Common myeloid progenitor, CD34-positive (primary cell): ENCODE measurements around the gene MAPKBP1.

Experiments
- CTCF ChIA-PET: fragments of 350-600 bp; sonication (Branson Sonifier 250); formaldehyde crosslinking; loops from one replicate; lab custom pipeline; 2021; ENCODE audit warnings: antibody characterized with exemption; lab: Charles Lee
- POLR2A ChIA-PET: fragments of 350-600 bp; sonication (Branson Sonifier 250); formaldehyde crosslinking; loops from one replicate; lab custom pipeline; 2021; ENCODE audit warnings: antibody characterized with exemption; lab: Charles Lee
- DNase-seq, 3 donors: peaks; one replicate each; pipeline versions ENCODE4 v3.0.0 to v3.0.0-alpha.2; 2013
- H3K27ac ChIP-seq, 2 experiments: 1 replicate in 1 of 2; 2 replicates in 1 of 2; pipeline ENCODE4 v1.7.0; 2013; ENCODE audit warnings: inconsistent platforms in 2 of 2, low read length in 2 of 2, mild to moderate bottlenecking in 2 of 2, low read depth in 1 of 2, moderate library complexity in 1 of 2; ENCODE audit not compliant: severe bottlenecking in 2 of 2, insufficient read depth in 1 of 2, poor library complexity in 1 of 2
- H3K27me3 ChIP-seq, 5 experiments: replicated peaks in 2 of 5; 1 replicate in 3 of 5; 2 replicates in 2 of 5; pipeline versions ENCODE4 v1.6.1 to v1.7.0; 2013; ENCODE audit warnings: low read length in 4 of 5, mild to moderate bottlenecking in 2 of 5, moderate library complexity in 2 of 5, inconsistent platforms in 1 of 5; ENCODE audit not compliant: insufficient read depth in 5 of 5, control insufficient read depth in 4 of 5
- H3K36me3 ChIP-seq, 4 experiments: 1 replicate in 2 of 4; 2 replicates in 2 of 4; pipeline versions ENCODE4 v1.6.1 to v1.7.0; 2013; ENCODE audit warnings: low read length in 3 of 4, control low read depth in 1 of 4, mild to moderate bottlenecking in 1 of 4; ENCODE audit not compliant: control insufficient read depth in 4 of 4, insufficient read depth in 4 of 4
- H3K4me1 ChIP-seq, 4 experiments: 1 replicate in 3 of 4; 2 replicates in 1 of 4; pipeline versions ENCODE4 v1.6.1 to v1.7.1; 2013; ENCODE audit warnings: low read length in 3 of 4, mild to moderate bottlenecking in 3 of 4, control low read depth in 1 of 4, inconsistent platforms in 1 of 4, moderate library complexity in 1 of 4; ENCODE audit not compliant: control insufficient read depth in 4 of 4, insufficient read depth in 4 of 4; ENCODE audit errors: control extremely low read depth in 1 of 4
- H3K4me3 ChIP-seq, 7 experiments: 1 replicate in 4 of 7; 2 replicates in 3 of 7; pipeline versions ENCODE4 v1.5.1 to v1.7.0; 2013; ENCODE audit warnings: mild to moderate bottlenecking in 7 of 7, low read length in 6 of 7, moderate library complexity in 6 of 7, inconsistent platforms in 2 of 7, low read depth in 2 of 7, control low read depth in 1 of 7; ENCODE audit not compliant: insufficient read depth in 4 of 7, control insufficient read depth in 1 of 7; ENCODE audit errors: extremely low read depth in 1 of 7
- H3K9me3 ChIP-seq, 5 experiments: 1 replicate in 4 of 5; 2 replicates in 1 of 5; pipeline versions ENCODE4 v1.6.1 to v1.7.1; 2013; ENCODE audit warnings: low read length in 4 of 5, mild to moderate bottlenecking in 2 of 5, inconsistent platforms in 1 of 5, low read depth in 1 of 5, moderate library complexity in 1 of 5; ENCODE audit not compliant: control insufficient read depth in 4 of 5, insufficient read depth in 2 of 5; ENCODE audit errors: control extremely low read depth in 1 of 5
- WGBS: methylation state at CpG from one replicate; pipeline ENCODE4 v1.1.5; 2013; ENCODE audit not compliant: insufficient coverage; 5-methylcytosine and 5-hydroxymethylcytosine counted together

The MAPKBP1 gene

DNA sequence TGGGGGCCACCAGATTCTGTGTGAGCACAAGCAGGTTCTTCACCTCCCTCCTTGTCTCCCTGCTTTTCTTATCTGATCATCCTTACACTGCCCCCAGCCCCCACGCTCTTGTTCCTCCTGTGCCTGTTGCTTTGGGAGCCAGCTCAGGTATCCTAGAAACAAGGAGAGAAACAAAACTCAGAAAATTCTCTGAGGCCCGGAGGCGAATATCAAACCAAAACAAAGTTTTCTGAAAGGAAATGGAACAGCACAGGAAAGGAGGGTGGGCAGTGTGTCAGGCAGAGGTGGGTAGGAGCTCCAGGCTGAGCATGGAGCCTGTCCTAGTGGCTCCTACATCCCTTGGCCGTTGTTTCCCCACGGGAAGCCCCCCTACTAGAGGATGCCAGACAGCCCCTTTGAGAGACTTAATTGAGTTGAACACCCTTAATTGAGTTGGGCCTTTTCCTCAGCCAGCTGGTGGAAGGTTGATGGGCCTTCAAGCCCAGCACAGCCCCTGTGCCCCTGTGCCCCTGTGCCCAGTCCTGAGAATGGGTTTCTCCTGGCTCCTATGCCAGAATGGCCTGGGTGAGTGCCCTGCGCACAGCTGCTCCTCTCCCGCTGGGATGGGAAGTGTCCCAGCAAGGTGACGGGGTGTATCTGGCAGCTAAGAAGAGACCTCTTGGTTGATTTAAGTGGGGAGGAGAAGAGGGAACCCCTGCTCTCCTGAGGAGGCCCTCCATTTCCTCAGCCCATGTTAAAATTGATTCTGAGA lies 30.8 kb downstream of the MAPKBP1 start:
- POLR2A ChIA-PET = interaction anchor here (0.7 kb wide), 1 partner anchor 108 kb away, joined by 3 read pairs; no protein-coding TSS in a partner anchor
- H3K27me3 ChIP-seq = no peaks in the 10 kb centered on the region

DNA sequence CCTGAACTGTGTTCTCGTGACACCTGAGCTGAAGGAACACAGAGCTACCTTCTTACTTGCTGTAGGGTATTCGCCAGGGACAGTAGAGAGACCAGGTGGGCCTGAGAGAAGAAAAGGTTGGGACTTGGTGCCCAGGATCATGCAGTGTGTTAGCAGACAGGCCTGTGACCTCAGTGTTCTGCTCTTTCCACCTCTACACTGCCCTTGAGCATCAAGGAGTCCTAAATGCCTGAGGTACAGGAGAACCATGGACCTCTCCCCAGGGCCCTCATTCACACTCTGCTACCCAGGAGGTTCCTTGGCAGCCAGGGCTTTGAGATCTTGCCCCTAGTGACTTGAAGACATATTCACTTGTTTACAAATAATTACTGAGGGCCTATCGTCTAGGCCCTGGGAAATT lies 31.4 kb downstream of the MAPKBP1 start:
- CTCF ChIA-PET = interaction anchor here (1.4 to 9.0 kb wide), 4 partner anchors 11 to 35 kb away, joined by 4 to 139 read pairs (median 9); partner anchors contain the start of gene MAPKBP1
- WGBS = 100% methylated on average over 2 of the region's 3 CpGs
- no peak overlapping the region for H3K4me3 ChIP-seq
- no peak for DNase-seq
- H3K27ac ChIP-seq = peak overlapping the region; percentile 77 to 90
- H3K9me3 ChIP-seq = peaks cover 0 to 2% (median 0%) of the 10 kb centered on the region in 5 experiments
- H3K27me3 ChIP-seq = no peaks in the 10 kb centered on the region
- POLR2A ChIA-PET = interaction anchor here (0.7 kb wide), 1 partner anchor 108 kb away, joined by 3 read pairs; no protein-coding TSS in a partner anchor
- peaks cover 0 to 47% (median 37%) of the 10 kb centered on the region in 4 experiments for H3K4me1 ChIP-seq
- H3K36me3 ChIP-seq = peaks cover 0 to 9% (median 5%) of the 10 kb centered on the region in 4 experiments

More for the DNA sequence above, 30.8 kb downstream of the MAPKBP1 start:
- DNase-seq = peak in 2 of 3 donors; percentile 33 to 34
- CTCF ChIA-PET = interaction anchor here (1.0 to 9.0 kb wide), 6 partner anchors 10 to 148 kb away, joined by 3 to 139 read pairs (median 4); partner anchors contain the start of gene MAPKBP1
- peaks cover 0 to 2% (median 0%) of the 10 kb centered on the region in 5 experiments for H3K9me3 ChIP-seq
- H3K4me1 ChIP-seq = peaks cover 0 to 41% (median 32%) of the 10 kb centered on the region in 4 experiments
- WGBS = 47% methylated on average over 7 of the region's 8 CpGs
- peak overlapping the region in 2 of 7 experiments; percentile 7 to 23 for H3K4me3 ChIP-seq
- peaks cover 0 to 13% (median 6%) of the 10 kb centered on the region in 4 experiments for H3K36me3 ChIP-seq
- peak overlapping the region; percentile 77 to 90 for H3K27ac ChIP-seq

DNA sequence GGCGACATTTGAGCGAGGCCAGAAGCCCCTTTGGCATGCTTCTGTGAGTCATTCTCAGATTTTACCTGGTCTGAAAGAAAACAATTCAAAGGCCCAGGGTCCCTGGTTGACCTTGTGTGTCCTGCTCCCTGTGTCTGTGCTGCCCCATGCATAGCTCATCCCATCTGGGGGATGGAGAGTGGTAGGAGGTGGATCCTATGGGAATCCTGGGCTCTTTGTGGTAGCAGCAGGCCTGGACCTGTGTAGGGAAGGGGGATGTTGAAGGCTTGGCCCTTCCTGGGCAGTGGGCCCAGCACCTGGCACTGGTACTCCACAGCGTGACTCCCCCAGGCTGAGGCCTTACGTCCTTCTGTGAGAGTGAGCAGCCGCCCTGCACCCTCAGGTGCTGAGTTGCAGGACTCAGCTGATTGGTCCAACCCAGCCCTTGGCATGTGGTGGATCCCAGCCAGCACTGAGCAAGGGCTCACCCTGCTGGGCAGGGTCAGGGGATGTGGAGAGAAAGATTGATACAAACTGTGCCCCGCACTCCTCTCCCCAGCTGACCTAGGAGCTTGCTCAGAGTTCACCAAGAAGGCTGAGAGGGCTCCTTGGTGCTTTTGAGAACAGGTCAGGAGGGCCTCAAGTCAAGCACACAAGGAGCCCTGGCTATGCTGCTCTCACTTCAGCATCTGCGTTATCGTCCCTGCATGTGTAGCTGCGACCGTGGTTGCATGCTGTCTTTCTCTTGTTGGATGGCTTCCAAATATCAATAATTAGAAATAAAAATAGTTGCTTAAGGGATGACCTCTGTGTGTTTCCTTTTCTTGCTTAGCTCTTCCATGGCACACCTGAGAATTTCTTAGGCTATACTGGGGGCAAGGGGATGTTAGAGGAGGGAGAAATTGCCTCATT lies 32.3 kb downstream of the MAPKBP1 start:
- Histone ChIP-seq H3K27ac (peak overlapping the region in 1 of 2 experiments; percentile 90), H3K4me1 (peaks cover 0 to 54% (median 44%) of the 10 kb centered on the region in 4 experiments), H3K9me3 (no peaks in the 10 kb centered on the region), H3K36me3 (peaks cover 0 to 3% (median under 1%) of the 10 kb centered on the region in 4 experiments), H3K4me3 (no peak overlapping the region), H3K27me3 (no peaks in the 10 kb centered on the region)
- ChIA-PET POLR2A (interaction anchor here (0.6 kb wide), 1 partner anchor 297 kb away, joined by 3 read pairs; no protein-coding TSS in a partner anchor), CTCF (interaction anchor here (0.7 to 9.0 kb wide), 8 partner anchors 10 to 101 kb away, joined by 3 to 139 read pairs (median 6); partner anchors contain the start of gene MAPKBP1)
- peak in 1 of 3 donors; percentile 26 for DNase-seq
- WGBS = 95% methylated on average over 6 of the region's 10 CpGs

DNA sequence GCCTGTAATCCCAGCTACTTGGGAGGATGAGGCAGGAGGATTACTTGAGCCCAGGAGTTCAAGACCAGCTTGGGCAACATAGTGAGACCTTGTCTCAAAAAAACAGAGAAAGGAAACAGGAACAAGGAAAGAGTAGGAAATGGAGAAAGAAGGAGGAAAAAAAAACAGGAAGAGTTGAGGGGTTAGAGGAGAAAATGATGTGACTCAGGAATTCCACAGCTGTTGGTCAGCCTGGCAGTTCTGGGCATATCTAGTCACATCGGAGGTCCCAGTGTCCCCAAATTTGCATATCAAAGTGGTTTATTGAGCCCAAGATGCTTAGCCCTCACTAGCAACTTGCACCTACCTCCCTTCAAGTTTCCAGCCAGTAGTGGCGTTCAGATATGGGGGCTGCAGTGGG lies 34.8 kb downstream of the MAPKBP1 start:
- peak overlapping the region in 1 of 7 experiments; percentile 8 for H3K4me3 ChIP-seq
- H3K27me3 ChIP-seq = no peaks in the 10 kb centered on the region
- H3K4me1 ChIP-seq = peaks cover 0 to 55% (median 42%) of the 10 kb centered on the region in 4 experiments
- peaks cover 0 to 23% (median 12%) of the 10 kb centered on the region in 4 experiments for H3K36me3 ChIP-seq
- no peak for DNase-seq
- POLR2A ChIA-PET = interaction anchor here (3.9 kb wide), 1 partner anchor 36 kb away, joined by 24 read pairs; the partner anchor contains the start of gene MAPKBP1
- WGBS = 67% methylated on average over 2 of the region's 2 CpGs
- no peak overlapping the region for H3K27ac ChIP-seq
- no peaks in the 10 kb centered on the region for H3K9me3 ChIP-seq
- CTCF ChIA-PET = interaction anchor here (0.6 to 6.7 kb wide), 9 partner anchors 13 to 358 kb away, joined by 3 to 319 read pairs (median 41); partner anchors contain the start of gene MAPKBP1

DNA sequence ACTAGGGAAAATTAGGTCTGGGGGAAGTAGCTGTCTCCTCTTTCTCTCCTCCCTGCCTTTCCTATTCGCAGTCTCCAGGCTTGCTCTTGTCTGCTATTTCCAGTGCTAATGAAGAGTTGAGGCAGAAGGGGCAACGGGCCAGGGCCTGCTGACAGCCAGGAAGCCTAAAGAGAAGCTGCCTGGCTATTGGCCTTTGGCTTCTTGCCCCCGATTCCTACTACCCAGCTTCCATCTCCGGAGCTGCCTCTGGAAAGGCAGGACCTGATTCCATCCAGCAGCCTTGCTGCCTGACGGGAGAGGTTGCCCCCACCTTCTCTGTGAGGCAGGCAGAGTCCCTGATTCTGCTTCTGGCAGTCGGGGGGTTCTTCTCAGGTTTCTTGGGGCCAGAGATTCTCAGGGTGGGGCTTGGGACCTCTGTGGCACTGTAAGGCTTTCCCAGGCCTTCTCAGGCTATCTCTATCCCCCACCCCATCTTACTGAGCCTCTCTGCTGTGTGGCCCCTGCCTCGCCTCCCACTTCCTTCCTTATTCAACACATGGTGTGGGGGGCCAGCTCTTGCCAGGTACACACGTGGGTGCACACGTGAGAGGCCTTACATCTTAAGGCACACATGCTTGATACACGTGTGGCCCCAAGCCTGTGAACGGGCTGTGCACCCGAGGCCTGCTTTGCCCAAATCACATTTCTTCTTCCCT lies 35.4 kb downstream of the MAPKBP1 start:
- ChIA-PET CTCF (interaction anchor here (0.6 to 6.7 kb wide), 13 partner anchors 9 to 359 kb away, joined by 3 to 319 read pairs (median 22); partner anchors contain the start of gene MAPKBP1), POLR2A (interaction anchor here (0.7 to 3.9 kb wide), 3 partner anchors 17 to 36 kb away, joined by 4 to 24 read pairs (median 8); partner anchors contain the start of gene MAPKBP1)
- H3K4me1 ChIP-seq = peaks cover 0 to 50% (median 37%) of the 10 kb centered on the region in 4 experiments
- H3K27me3 ChIP-seq = no peaks in the 10 kb centered on the region
- H3K9me3 ChIP-seq = no peaks in the 10 kb centered on the region
- H3K4me3 ChIP-seq = peak overlapping the region in 1 of 7 experiments; percentile 8
- WGBS = 27% methylated on average over 8 of the region's 12 CpGs
- H3K27ac ChIP-seq = no peak overlapping the region
- H3K36me3 ChIP-seq = peaks cover 0 to 29% (median 17%) of the 10 kb centered on the region in 4 experiments
- DNase-seq = peak; percentile 52 to 89 (median 81)
